GM12872 (cell line): ENCODE data around the gene TCIRG1.

Experiments used
- TF ChIP-seq, protein P1 (sequence below): IDR thresholded peaks from 3 replicates; pipeline ENCODE4 v1.5.1; 2011; ENCODE audit warnings: low read depth, mild to moderate bottlenecking, low read length, moderate library complexity; ENCODE audit not compliant: insufficient read depth

Gene TCIRG1

GRCh38 chr11:68016161-68016903 is 22.5 kb upstream of the TCIRG1 start:
- TF ChIP-seq, protein P1, sequence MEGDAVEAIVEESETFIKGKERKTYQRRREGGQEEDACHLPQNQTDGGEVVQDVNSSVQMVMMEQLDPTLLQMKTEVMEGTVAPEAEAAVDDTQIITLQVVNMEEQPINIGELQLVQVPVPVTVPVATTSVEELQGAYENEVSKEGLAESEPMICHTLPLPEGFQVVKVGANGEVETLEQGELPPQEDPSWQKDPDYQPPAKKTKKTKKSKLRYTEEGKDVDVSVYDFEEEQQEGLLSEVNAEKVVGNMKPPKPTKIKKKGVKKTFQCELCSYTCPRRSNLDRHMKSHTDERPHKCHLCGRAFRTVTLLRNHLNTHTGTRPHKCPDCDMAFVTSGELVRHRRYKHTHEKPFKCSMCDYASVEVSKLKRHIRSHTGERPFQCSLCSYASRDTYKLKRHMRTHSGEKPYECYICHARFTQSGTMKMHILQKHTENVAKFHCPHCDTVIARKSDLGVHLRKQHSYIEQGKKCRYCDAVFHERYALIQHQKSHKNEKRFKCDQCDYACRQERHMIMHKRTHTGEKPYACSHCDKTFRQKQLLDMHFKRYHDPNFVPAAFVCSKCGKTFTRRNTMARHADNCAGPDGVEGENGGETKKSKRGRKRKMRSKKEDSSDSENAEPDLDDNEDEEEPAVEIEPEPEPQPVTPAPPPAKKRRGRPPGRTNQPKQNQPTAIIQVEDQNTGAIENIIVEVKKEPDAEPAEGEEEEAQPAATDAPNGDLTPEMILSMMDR, result no peak

GRCh38 chr11:68016904-68017817 is 21.7 kb upstream of the TCIRG1 start:
- TF ChIP-seq, protein P1, result no peak

GRCh38 chr11:68017980-68018729 is 20.7 kb upstream of the TCIRG1 start:
- TF ChIP-seq, protein P1, result no peak

DNA sequence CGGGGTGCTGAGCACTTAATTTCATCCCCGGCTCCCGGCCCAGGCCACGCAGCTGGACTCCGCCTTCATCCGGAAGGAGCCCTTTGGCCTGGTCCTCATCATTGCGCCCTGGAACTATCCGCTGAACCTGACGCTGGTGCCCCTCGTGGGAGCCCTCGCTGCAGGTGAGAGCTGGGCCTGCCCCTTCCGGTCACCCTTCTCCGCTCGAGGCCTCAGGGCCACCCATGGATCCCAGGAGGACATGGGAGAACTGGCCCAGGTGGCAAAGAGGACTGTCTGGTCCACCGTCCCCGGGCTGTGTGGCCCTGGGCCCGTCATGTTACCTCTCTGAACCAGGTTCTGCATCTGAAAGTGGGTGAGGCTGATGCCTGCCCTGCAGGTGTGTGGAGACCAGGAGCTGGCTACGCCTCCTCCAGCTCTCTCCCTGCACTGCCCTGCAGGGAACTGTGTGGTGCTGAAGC is 20.1 kb upstream of the TCIRG1 start:
- TF ChIP-seq, protein P1, result no peak

DNA sequence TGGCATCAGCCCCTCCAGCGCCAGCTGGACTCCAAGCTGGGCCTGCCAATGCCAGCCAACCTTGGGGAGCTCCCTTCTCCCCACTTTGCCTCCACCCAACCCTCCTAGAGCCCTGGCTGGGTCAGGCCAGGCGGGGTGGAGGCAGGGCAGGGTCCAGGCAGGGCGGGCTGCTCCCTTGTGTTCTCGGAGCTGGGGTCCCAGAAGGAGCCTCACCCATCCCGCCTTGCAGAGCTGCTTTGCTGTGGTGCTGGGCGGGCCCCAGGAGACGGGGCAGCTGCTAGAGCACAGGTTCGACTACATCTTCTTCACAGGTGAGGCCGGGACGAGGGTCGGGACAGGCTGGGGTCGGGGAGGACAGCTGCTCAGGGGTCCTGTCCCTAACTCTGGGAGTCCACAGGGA is 19.3 kb upstream of the TCIRG1 start:
- TF ChIP-seq, protein P1, result no peak

DNA sequence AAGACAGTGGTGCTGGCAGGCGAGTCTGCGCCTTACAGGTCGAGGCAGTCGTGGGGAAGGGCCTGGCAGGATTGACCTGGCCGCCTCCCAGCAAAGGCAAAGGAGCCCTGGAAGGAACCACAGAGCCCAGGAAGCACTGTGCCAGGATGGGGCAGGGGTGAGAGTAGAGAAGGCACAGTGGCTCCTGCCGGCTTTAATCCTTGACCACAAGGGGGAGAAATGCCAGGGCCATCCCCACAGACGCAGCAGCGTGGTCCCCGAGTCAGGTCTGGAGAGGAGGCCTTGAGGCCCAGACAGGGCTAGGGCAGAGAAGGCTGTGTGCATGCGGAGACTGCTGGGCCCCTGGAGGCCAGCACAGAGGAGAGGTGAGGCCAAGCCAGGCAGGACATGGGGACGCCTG is 18.2 kb upstream of the TCIRG1 start:
- TF ChIP-seq, protein P1, result peak; percentile 40; the same call in 2 of the 3 replicates
